HG03135 (cell line): ENCODE measurements around the gene TMEM63A.
"Not testable (repeated sequence)": the region's sequence is repeated elsewhere in the genome, so short reads cannot be mapped to it uniquely, and the experiment has no call there.

Source experiments
- ATAC-seq: cut with Tn5 transposase; IDR thresholded peaks from one replicate; pipeline ENCODE4 v1.9.1; 2021; ENCODE audit warnings: mild to moderate bottlenecking, moderate library complexity; ENCODE audit not compliant: unreplicated experiment

The TMEM63A gene

GRCh38 chr1:225846331-225847310 lies 35.6 kb downstream of the TMEM63A start:
- no peak for ATAC-seq

- ATAC-seq = no peak
Observed at GRCh38 chr1:225845571-225846259, 36.5 kb downstream of the TMEM63A start.

GRCh38 chr1:225845097-225845496 lies 37.1 kb downstream of the TMEM63A start:
- ATAC-seq = no peak

DNA sequence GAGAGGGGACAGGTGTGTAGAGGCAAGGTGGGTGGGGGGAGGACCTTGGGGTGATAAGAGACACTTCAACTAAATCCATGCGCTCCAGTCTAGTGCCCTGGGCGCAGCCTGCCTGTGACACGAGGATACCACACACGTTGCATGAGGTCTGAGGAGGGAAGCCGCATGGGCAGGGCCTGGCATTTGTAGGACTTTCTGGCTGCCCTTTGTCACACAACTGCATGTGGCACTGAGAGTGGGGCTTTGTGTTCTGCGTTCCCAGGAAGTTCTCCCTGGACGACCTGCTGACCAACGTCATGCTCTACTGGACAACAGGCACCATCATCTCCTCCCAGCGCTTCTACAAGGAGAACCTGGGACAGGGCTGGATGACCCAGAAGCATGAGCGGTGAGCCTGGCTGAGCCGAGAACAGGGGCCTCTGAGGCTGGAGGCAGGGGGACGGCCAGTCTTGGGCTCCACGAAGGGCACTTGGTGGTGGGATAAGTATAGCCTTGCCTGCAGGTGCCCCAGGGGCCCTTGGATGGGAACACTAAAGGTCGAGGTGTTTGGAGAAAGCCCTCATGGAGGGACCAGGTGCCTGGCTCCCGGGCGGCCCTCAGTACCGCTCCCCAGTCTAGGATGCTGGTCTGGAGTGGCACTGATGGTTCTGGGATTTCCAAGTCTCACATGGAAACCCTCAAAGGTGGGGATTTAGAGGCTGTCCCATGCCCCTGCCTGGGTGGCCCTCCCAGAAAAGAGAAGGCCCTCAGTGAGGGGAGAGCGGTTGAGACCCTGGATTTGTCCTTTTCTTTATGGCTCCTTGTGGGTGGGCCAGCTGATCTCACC lies 37.7 kb downstream of the TMEM63A start:
- no peak for ATAC-seq

DNA sequence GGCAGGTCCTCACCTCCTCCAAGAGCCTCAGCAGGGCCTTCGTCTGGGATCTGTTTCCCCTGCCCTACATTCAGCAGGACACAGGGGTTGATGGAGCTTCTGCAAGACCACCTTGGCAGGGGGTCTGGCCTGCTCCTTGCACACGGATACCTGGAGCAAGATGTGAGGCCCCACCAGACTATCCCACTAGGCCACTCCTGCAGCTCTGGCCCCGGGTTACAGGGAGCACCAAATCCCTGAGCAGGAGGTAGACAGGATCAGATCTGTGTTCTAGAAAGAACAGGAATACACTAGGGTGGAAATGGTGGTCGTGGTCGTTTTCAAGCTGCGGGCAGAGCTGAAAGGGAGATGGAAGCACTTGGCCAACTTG lies 38.8 kb downstream of the TMEM63A start:
- no peak for ATAC-seq

DNA sequence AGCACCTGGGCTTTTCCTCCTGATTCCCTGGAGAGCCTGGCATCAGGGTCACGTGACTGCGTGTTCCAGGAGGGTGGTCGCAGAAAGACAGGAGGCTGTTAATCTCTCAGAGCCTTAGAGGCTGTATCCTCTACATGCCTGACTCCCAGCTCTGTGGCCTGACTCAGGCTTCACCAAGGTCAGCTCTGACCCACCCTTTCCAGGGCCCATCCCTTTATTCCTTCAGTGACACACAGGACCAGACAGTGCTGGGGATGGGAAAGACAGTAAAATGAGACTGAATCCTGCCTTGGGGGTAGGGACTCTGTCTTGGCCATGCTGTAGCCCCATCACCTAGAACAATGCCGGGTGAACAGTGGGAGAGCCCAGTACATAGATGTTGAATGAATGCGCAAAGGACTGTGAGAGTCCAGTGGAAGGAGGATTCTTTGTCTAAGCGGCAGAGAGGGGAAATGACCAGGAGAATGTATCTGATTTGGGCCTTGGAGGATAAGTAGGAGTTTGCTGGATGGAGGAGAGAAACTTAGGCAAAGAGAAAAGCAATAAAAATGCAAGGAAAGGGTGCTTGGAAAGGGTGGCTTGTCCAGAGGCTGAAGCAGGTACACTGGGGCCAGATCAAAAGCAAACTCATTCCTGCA lies 39.3 kb downstream of the TMEM63A start:
- ATAC-seq = no peak

GRCh38 chr1:225842074-225842473 lies 40.1 kb downstream of the TMEM63A start:
- ATAC-seq = no peak

DNA sequence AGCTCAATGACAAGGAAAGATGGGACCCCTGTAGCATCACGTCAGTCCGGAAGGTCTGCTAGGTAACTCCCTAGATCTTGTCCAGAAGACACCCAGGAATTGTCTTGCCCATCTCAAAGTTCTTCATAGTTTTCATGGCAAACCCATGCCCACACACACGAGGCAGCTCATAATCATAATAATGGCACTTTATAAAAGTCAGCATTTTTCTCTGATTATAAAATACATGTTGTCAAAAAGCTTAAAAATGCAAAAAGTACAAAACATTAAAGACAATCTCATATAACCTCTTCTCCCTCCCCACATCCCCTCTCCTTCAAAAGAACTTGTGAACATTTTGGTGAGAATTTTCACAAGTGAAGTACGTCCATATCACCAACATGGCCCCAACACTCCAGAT lies 41.5 kb downstream of the TMEM63A start:
- ATAC-seq = no peak

DNA sequence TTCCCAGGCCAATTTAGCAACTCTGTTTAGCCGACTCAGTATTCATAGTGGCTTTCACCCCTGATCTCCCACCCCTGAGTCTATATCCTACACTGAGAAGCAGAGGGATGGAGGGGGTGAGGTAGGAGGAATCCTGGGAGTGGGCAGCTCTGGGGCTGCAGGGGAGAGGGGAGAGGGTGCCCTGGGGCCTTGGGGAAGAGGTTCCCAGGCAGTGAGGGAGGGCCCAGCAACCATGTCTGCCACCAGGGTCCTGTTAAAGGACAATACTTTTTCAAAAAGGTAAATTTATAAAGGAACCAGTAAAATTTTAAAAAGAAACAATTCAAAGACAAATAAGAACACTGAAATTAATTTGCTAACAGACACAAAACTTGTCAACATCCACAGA lies 42.0 kb downstream of the TMEM63A start:
- ATAC-seq = no peak

- ATAC-seq = no peak
Observed at GRCh38 chr1:225838793-225839192, 43.4 kb downstream of the TMEM63A start.

GRCh38 chr1:225836296-225836695 lies 45.9 kb downstream of the TMEM63A start:
- not testable (repeated sequence) for ATAC-seq

GRCh38 chr1:225835856-225836255 lies 46.3 kb downstream of the TMEM63A start:
- ATAC-seq = no peak

GRCh38 chr1:225834417-225835329 lies 47.5 kb downstream of the TMEM63A start:
- no peak for ATAC-seq

GRCh38 chr1:225830841-225831240 lies 51.3 kb downstream of the TMEM63A start:
- ATAC-seq = no peak

- ATAC-seq = no peak
Observed at GRCh38 chr1:225828706-225829345, 53.4 kb downstream of the TMEM63A start.

- ATAC-seq = no peak
Observed at GRCh38 chr1:225827076-225827475, 55.1 kb downstream of the TMEM63A start.

DNA sequence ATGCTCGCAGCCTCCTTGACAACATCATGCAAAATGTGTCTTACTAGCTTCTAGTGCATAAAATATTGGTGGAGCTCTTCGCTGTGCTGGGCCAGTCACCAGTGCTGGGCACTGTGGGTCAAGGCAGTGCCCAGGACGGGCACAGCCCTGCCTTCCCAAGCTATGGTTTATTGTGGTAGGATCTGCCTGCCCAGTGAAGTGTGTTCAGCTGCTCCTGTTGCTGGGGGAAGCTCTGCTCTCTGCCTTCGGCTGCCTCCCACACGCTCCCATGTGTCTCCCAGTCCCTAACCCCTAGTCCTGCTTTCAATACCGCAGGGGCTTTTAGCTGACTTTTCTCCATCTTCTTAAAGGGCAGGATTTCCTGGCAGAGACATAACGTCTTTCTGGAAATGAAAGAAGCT lies 56.6 kb downstream of the TMEM63A start:
- ATAC-seq = no peak

- no peak for ATAC-seq
Observed at GRCh38 chr1:225825078-225825477, 57.1 kb downstream of the TMEM63A start.

DNA sequence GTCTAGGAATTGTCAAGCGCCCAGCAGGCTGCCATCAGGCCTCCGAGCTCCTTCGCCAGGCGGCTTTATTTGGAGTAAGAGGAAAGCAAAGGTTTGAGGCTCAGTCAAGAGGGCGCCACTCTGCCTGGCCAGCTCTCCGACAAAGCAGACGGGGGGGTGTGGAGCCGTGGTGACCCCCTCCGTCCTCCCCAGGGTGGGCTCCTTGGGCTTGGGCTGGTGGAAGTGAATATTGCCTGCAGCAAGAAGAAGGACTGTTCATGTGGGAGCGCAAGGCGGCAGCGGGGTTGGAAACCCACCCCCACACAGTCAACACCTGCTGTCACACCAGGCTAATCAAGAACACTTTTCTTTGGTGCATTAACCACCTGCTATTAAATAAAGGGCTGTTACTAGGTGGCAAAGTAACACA lies 57.6 kb downstream of the TMEM63A start:
- no peak for ATAC-seq
